ENCODE data around the gene PLSCR1. TPM values are rescaled to one million over a fixed set of nuclear protein-coding genes. Genes with fewer than 3 reads are reported as not detected.

PLSCR1 gene
- total RNA-seq, 1 donor from 2014 or later = 37.2 TPM

- H3K27ac Mint-ChIP-seq = no peak overlapping the region
- CTCF ChIA-PET = no interaction called here
Measured at GRCh38 chr3:146466604-146467003, 77.8 kb downstream of the PLSCR1 start.

DNA sequence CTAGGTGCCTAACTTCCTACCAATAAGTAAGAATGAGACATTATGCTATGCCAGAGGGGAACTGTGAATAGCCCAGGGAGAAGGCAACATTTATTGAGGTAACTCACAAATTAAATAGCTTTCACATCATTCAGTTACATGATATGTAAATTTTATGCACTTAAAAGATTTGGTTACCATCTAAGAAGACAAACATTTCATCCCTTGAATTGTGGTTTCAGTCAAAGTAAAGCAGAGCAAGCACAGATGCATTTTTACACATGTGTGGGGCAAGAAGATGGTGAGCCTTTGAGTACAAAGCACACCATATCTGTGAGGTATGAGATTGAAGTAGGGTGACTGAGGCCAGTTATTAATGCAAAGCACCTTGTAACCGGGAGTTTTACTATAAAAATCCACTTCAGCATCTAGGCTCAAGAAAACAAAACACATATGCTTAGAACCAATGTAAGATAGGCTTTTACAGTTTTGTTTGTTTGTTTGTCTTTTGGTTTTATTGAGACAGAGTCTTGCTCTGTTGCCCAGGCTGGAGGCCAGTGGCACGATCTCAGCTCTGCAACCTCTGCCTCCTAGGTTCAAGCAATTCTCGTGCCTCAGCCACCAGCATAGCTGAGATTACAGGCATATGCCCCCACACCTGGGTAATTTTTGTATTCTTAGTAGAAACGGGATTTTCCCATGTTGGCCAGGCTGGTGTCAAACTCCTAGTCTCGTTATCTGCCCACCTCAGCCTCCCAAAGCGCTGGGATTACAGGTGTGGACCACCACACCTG lies 78.5 kb downstream of the PLSCR1 start:
- H3K27ac Mint-ChIP-seq = no peak overlapping the region
- CTCF ChIA-PET = no interaction called here
- H3K4me3 Mint-ChIP-seq = no peak overlapping the region

More at GRCh38 chr3:146466604-146467003, 77.8 kb downstream of the PLSCR1 start:
- Mint-ChIP-seq H3K4me3 (no peak overlapping the region), H3K27me3 (no peaks in the 10 kb centered on the region), H3K36me3 (ENCODE audit: low read depth) (no peaks in the 10 kb centered on the region), H3K4me1 (peaks cover 16% of the 10 kb centered on the region), H3K9me3 (no peaks in the 10 kb centered on the region)
- TF ChIP-seq, protein P1, sequence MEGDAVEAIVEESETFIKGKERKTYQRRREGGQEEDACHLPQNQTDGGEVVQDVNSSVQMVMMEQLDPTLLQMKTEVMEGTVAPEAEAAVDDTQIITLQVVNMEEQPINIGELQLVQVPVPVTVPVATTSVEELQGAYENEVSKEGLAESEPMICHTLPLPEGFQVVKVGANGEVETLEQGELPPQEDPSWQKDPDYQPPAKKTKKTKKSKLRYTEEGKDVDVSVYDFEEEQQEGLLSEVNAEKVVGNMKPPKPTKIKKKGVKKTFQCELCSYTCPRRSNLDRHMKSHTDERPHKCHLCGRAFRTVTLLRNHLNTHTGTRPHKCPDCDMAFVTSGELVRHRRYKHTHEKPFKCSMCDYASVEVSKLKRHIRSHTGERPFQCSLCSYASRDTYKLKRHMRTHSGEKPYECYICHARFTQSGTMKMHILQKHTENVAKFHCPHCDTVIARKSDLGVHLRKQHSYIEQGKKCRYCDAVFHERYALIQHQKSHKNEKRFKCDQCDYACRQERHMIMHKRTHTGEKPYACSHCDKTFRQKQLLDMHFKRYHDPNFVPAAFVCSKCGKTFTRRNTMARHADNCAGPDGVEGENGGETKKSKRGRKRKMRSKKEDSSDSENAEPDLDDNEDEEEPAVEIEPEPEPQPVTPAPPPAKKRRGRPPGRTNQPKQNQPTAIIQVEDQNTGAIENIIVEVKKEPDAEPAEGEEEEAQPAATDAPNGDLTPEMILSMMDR (IDR thresholded peaks at IDR 0.05) = no peak
- ATAC-seq (ENCODE audit: low read depth) = no peak
- POLR2A ChIA-PET = interaction anchor here (0.6 kb wide), 1 partner anchor 78 kb away, joined by 3 read pairs; no protein-coding TSS in a partner anchor
- no peak for DNase-seq
- intact Hi-C loops (cut with micrococcal nuclease) = no loop called here

More for the DNA sequence above, 78.5 kb downstream of the PLSCR1 start:
- TF ChIP-seq, protein P1 (IDR thresholded peaks at IDR 0.05) = no peak
- Mint-ChIP-seq H3K9me3 (no peaks in the 10 kb centered on the region), H3K4me1 (peaks cover 16% of the 10 kb centered on the region), H3K27me3 (no peaks in the 10 kb centered on the region), H3K36me3 (ENCODE audit: low read depth) (no peaks in the 10 kb centered on the region)
- ATAC-seq (ENCODE audit: low read depth) (no peak), DNase-seq (no peak)
- POLR2A ChIA-PET = interaction anchor here (0.6 kb wide), 1 partner anchor 79 kb away, joined by 3 read pairs; no protein-coding TSS in a partner anchor
- intact Hi-C loops (cut with micrococcal nuclease) = no loop called here

Other genes with a start within 250 kb of the PLSCR1 start
- not detected in 2 replicates for gene PLSCR2, start 75.0 kb downstream of the PLSCR1 start, total RNA-seq
- gene PLSCR5, start 60.7 kb upstream of the PLSCR1 start, total RNA-seq = not detected in 2 replicates